GM12878 (cell line): Measurements from ENCODE around the gene MYL7. TPM values are rescaled to one million over a fixed set of nuclear protein-coding genes. Genes with fewer than 3 reads are reported as not detected.
A peak's percentile ranks its signal among the peaks of the same experiment; 100 is the strongest.

Experiments
- ATAC-seq: fragments of 200-7000 bp; cut with Tn5 transposase; 3 replicates; pipeline ENCODE4 v1.9.1; 2020; ENCODE audit warnings: mild to moderate bottlenecking, moderate library complexity
- BruUV-seq: library from RNA; stranded (reverse); fragments of 400-500 nt; replicated peaks from 2 replicates; lab custom pipeline; 2021; lab: Mats Ljungman, UMichigan
- CTCF ChIA-PET: fragments of 300-600 bp; sonication (Branson Sonifier 250); formaldehyde crosslinking; extraction: SDS; loops from one replicate; lab custom pipeline; 2021; ENCODE audit warnings: inconsistent platforms; lab: Yijun Ruan, JAX
- POLR2A ChIA-PET: fragments of 350-600 bp; formaldehyde crosslinking; extraction: SDS; loops from one replicate; lab custom pipeline; 2021; ENCODE audit warnings: inconsistent platforms; lab: Charles Lee
- RAD21 ChIA-PET: fragments of 300-600 bp; sonication (Branson Sonifier 250); formaldehyde crosslinking; loops from one replicate; lab custom pipeline; 2023; ENCODE audit warnings: antibody characterized with exemption; ENCODE audit not compliant: unreplicated experiment; lab: Charles Lee
- SMC1A ChIA-PET: fragments of 300-600 bp; sonication (Branson Sonifier 250); formaldehyde crosslinking; loops from one replicate; lab custom pipeline; 2023; ENCODE audit not compliant: unreplicated experiment, uncharacterized antibody; lab: Charles Lee
- DNase-seq: peaks from one replicate; pipeline ENCODE4 v3.0.0-alpha.2; 2011; ENCODE audit warnings: low read depth, low spot score
- FAIRE-seq: peaks from 3 replicates; lab custom pipeline; 2011; peaks lifted over from hg19 to GRCh38; lab: Jason Lieb, UNC
- H2AFZ ChIP-seq: 2 replicates; pipeline ENCODE4 v1.6.0; 2011; ENCODE audit warnings: low read depth, low read length, control low read depth; ENCODE audit not compliant: control insufficient read depth
- H3K27ac ChIP-seq: 2 replicates; pipeline ENCODE4 v1.5.1; 2011; ENCODE audit warnings: control low read depth; ENCODE audit not compliant: control insufficient read depth, insufficient read depth
- H3K27me3 ChIP-seq, 2 experiments: replicated peaks in 1 of 2; 2 replicates each; pipeline versions ENCODE4 v1.6.0 to v1.6.1; 2011; ENCODE audit warnings: low read length in 1 of 2; ENCODE audit not compliant: control insufficient read depth in 2 of 2, insufficient read depth in 2 of 2
- H3K36me3 ChIP-seq, 2 experiments: 2 replicates each; pipeline ENCODE4 v1.5.1; 2011; ENCODE audit warnings: low read length in 1 of 2; ENCODE audit not compliant: control insufficient read depth in 2 of 2, insufficient read depth in 2 of 2
- H3K4me1 ChIP-seq: 2 replicates; pipeline ENCODE4 v1.6.1; 2011; ENCODE audit warnings: mild to moderate bottlenecking, low read length, moderate library complexity, mixed read lengths; ENCODE audit not compliant: control insufficient read depth, insufficient read depth
- H3K4me2 ChIP-seq: 2 replicates; pipeline ENCODE4 v1.6.0; 2011; ENCODE audit warnings: control low read depth; ENCODE audit not compliant: control insufficient read depth, insufficient read depth
- H3K4me3 ChIP-seq: fragments of 200-600 bp; sonication (generic); 2 replicates; pipeline ENCODE4 v1.5.1; 2016
- H3K79me2 ChIP-seq: 2 replicates; pipeline ENCODE4 v1.6.0; 2011; ENCODE audit warnings: low read length; ENCODE audit not compliant: control insufficient read depth, insufficient read depth
- H3K9ac ChIP-seq: 2 replicates; pipeline ENCODE4 v1.8.0; 2011; ENCODE audit warnings: low read length, control low read depth, mixed read lengths; ENCODE audit not compliant: control insufficient read depth, insufficient read depth
- H3K9me3 ChIP-seq: replicated peaks from 3 replicates; pipeline ENCODE4 v1.5.1; 2011; ENCODE audit warnings: mild to moderate bottlenecking, low read length; ENCODE audit not compliant: control insufficient read depth, insufficient read depth
- H4K20me1 ChIP-seq: 2 replicates; pipeline ENCODE4 v1.6.0; 2011; ENCODE audit not compliant: control insufficient read depth, insufficient read depth
- ATF7 ChIP-seq: fragments of 450-650 bp; IDR thresholded peaks from 2 replicates; pipeline ENCODE4 v1.6.1; 2016; ENCODE audit warnings: low read depth, mild to moderate bottlenecking
- CBX3 ChIP-seq: fragments of 200-600 bp; sonication (generic); IDR thresholded peaks from 2 replicates; pipeline ENCODE4 v1.6.1; 2016; ENCODE audit warnings: low read depth, borderline replicate concordance
- JUND ChIP-seq: IDR thresholded peaks from 2 replicates; pipeline ENCODE4 v1.6.1; 2012; ENCODE audit warnings: low read depth, mild to moderate bottlenecking, low read length, improper control_type of control experiment, moderate library complexity
- POLR2A ChIP-seq: IDR thresholded peaks from 2 replicates; pipeline ENCODE4 v1.6.1; 2011; ENCODE audit warnings: low read depth, mild to moderate bottlenecking, low read length
- WGBS: methylation state at CpG from one replicate; pipeline ENCODE4 v1.1.6; 2016; ENCODE audit warnings: low lambda C conversion rate; ENCODE audit not compliant: insufficient replicate concordance, insufficient coverage; ENCODE audit errors: missing lambda C conversion rate; 5-methylcytosine and 5-hydroxymethylcytosine counted together
- in situ Hi-C: fragments of 300-500 bp; cut with MboI; formaldehyde crosslinking; loops from 9 replicates; pipeline ENCODE4 v1.14.3; 2018; ENCODE audit warnings: mixed read lengths
- intact Hi-C: fragments of 100-400 bp; cut with micrococcal nuclease; formaldehyde crosslinking; loops from one replicate; pipeline ENCODE4 v1.14.2; 2022; ENCODE audit not compliant: unreplicated experiment
- polyA plus RNA-seq, 11 experiments: library from polyadenylated mRNA; depleted of rRNA in 4 of 11; unstranded in 6 of 11; stranded (reverse) in 5 of 11; fragments of >200 nt; fragmentation: Nextera tagmentation in 4 of 11; fragmentation: Illumina TruSeq in 1 of 11; extraction: Ambion mirVana in 4 of 11; extraction: Trizol in 1 of 11; gene quantifications; 1 replicate in 1 of 11; 2 replicates in 10 of 11; pipeline versions ENCODE4 v1.2.1 to v1.2.3, GENCODE V29; 2011 to 2016; ENCODE audit warnings: inconsistent platforms in 2 of 11, missing spikeins in 2 of 11, low read depth in 1 of 11
- total RNA-seq, 4 experiments: library from RNA; depleted of rRNA in 3 of 4; stranded (reverse); fragments of >200 nt in 3 of 4; fragmentation: Illumina TruSeq in 1 of 4; extraction: Trizol in 1 of 4; gene quantifications; 2 replicates each; pipeline versions ENCODE4 v1.2.1 to v1.2.3, GENCODE V29; 2013 to 2021
- TF ChIP-seq, protein P1 (sequence below): IDR thresholded peaks from 2 replicates; pipeline ENCODE4 v1.6.1; 2012; ENCODE audit warnings: low read length, inconsistent platforms
- TF ChIP-seq, protein P2 (sequence below): fragments of 450-650 bp; IDR thresholded peaks from 2 replicates; pipeline ENCODE4 v1.6.1; 2017; ENCODE audit warnings: antibody characterized with exemption, mild to moderate bottlenecking, moderate library complexity
- TF ChIP-seq, protein P3 (sequence below): fragments of 450-650 bp; IDR thresholded peaks from 2 replicates; pipeline ENCODE4 v1.6.1; 2016; ENCODE audit warnings: mild to moderate bottlenecking
- TF ChIP-seq, protein P4 (sequence below): fragments of 450-650 bp; IDR thresholded peaks from 2 replicates; pipeline ENCODE4 v1.6.1; 2017; ENCODE audit warnings: borderline replicate concordance

Gene MYL7
- total and polyA plus RNA-seq, 10 of the 15 experiments (the other 5 are each of a cell fraction or from before 2014, with no cell fraction given): 1.9 TPM; not detected in 9

DNA sequence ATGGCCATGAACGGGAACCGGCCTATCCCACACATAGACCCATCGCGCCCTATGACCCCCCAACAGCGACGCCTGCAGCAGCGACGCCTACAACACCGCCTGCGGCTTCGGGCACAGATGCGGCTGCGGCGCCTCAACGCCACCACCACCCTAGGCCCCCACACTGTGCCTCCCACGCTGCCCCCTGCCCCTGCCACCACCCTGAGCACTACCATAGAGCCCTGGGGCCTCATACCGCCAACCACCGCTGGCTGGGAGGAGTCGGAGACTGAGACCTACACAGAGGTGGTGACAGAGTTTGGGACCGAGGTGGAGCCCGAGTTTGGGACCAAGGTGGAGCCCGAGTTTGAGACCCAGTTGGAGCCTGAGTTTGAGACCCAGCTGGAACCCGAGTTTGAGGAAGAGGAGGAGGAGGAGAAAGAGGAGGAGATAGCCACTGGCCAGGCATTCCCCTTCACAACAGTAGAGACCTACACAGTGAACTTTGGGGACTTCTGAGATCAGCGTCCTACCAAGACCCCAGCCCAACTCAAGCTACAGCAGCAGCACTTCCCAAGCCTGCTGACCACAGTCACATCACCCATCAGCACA is 27.3 kb downstream of the MYL7 start:
- no peaks in the 10 kb centered on the region for H4K20me1 ChIP-seq
- WGBS: 92% methylated on average over 24 of the region's 24 CpGs
- no peaks in the 10 kb centered on the region for H3K9me3 ChIP-seq
- H3K4me1 ChIP-seq: no peaks in the 10 kb centered on the region
- intact Hi-C loops: no loop called here
- H3K4me2 ChIP-seq: no peak overlapping the region
- no peaks in the 10 kb centered on the region for H3K79me2 ChIP-seq
- peaks cover 5 to 10% of the 10 kb centered on the region in 2 experiments; a peak in 3 of 4 replicates for H3K36me3 ChIP-seq
- in situ Hi-C loops: no loop called here
- no TSS peak for BruUV-seq
- CTCF ChIA-PET: no interaction called here
- SMC1A ChIA-PET: no interaction called here
- H3K27me3 ChIP-seq: no peaks in the 10 kb centered on the region
- FAIRE-seq (no peak), ATAC-seq (no peak), DNase-seq (no peak)
- no peak overlapping the region for H3K27ac ChIP-seq
- no peak overlapping the region for H3K9ac ChIP-seq
- POLR2A ChIA-PET: no interaction called here
- no peak overlapping the region for H2AFZ ChIP-seq
- TF ChIP-seq, protein P1, sequence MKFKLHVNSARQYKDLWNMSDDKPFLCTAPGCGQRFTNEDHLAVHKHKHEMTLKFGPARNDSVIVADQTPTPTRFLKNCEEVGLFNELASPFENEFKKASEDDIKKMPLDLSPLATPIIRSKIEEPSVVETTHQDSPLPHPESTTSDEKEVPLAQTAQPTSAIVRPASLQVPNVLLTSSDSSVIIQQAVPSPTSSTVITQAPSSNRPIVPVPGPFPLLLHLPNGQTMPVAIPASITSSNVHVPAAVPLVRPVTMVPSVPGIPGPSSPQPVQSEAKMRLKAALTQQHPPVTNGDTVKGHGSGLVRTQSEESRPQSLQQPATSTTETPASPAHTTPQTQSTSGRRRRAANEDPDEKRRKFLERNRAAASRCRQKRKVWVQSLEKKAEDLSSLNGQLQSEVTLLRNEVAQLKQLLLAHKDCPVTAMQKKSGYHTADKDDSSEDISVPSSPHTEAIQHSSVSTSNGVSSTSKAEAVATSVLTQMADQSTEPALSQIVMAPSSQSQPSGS: no peak
- TF ChIP-seq CBX3: no peak
- TF ChIP-seq, protein P2, sequence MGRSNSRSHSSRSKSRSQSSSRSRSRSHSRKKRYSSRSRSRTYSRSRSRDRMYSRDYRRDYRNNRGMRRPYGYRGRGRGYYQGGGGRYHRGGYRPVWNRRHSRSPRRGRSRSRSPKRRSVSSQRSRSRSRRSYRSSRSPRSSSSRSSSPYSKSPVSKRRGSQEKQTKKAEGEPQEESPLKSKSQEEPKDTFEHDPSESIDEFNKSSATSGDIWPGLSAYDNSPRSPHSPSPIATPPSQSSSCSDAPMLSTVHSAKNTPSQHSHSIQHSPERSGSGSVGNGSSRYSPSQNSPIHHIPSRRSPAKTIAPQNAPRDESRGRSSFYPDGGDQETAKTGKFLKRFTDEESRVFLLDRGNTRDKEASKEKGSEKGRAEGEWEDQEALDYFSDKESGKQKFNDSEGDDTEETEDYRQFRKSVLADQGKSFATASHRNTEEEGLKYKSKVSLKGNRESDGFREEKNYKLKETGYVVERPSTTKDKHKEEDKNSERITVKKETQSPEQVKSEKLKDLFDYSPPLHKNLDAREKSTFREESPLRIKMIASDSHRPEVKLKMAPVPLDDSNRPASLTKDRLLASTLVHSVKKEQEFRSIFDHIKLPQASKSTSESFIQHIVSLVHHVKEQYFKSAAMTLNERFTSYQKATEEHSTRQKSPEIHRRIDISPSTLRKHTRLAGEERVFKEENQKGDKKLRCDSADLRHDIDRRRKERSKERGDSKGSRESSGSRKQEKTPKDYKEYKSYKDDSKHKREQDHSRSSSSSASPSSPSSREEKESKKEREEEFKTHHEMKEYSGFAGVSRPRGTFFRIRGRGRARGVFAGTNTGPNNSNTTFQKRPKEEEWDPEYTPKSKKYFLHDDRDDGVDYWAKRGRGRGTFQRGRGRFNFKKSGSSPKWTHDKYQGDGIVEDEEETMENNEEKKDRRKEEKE: no peak
- TF ChIP-seq, protein P3, sequence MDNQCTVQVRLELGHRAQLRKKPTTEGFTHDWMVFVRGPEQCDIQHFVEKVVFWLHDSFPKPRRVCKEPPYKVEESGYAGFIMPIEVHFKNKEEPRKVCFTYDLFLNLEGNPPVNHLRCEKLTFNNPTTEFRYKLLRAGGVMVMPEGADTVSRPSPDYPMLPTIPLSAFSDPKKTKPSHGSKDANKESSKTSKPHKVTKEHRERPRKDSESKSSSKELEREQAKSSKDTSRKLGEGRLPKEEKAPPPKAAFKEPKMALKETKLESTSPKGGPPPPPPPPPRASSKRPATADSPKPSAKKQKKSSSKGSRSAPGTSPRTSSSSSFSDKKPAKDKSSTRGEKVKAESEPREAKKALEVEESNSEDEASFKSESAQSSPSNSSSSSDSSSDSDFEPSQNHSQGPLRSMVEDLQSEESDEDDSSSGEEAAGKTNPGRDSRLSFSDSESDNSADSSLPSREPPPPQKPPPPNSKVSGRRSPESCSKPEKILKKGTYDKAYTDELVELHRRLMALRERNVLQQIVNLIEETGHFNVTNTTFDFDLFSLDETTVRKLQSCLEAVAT: no peak
- no peak for TF ChIP-seq JUND
- TF ChIP-seq, protein P4, sequence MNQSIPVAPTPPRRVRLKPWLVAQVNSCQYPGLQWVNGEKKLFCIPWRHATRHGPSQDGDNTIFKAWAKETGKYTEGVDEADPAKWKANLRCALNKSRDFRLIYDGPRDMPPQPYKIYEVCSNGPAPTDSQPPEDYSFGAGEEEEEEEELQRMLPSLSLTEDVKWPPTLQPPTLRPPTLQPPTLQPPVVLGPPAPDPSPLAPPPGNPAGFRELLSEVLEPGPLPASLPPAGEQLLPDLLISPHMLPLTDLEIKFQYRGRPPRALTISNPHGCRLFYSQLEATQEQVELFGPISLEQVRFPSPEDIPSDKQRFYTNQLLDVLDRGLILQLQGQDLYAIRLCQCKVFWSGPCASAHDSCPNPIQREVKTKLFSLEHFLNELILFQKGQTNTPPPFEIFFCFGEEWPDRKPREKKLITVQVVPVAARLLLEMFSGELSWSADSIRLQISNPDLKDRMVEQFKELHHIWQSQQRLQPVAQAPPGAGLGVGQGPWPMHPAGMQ: no peak
- no peak for TF ChIP-seq ATF7
- peak; percentile 63; the same call in 1 of the 2 replicates for TF ChIP-seq POLR2A
- RAD21 ChIA-PET: no interaction called here
- H3K4me3 ChIP-seq: no peak overlapping the region
